Smooth muscle cell (in vitro differentiated cells): ENCODE data around the gene CXADR. TPM values are rescaled to one million over a fixed set of nuclear protein-coding genes. Genes with fewer than 3 reads are reported as not detected.
"Not testable (repeated sequence)": the region's sequence is repeated elsewhere in the genome, so short reads cannot be mapped to it uniquely, and the experiment has no call there.

Experiments used
- DNase-seq: peaks from one replicate; lab custom pipeline; 2025; ENCODE audit not compliant: unreplicated experiment; lab: John Stamatoyannopoulos, UW
- H2AFZ ChIP-seq: fragments of 200-600 bp; sonication (generic); 2 replicates; pipeline ENCODE4 v1.6.0; 2016; ENCODE audit warnings: antibody characterized with exemption, low read depth, mild to moderate bottlenecking
- H3F3A ChIP-seq: fragments of 200-600 bp; sonication (generic); 2 replicates; pipeline ENCODE4 v1.6.0; 2017; ENCODE audit warnings: antibody characterized with exemption, low read depth
- H3K27ac ChIP-seq: fragments of 200-600 bp; sonication (generic); 2 replicates; pipeline ENCODE4 v1.5.1; 2016; ENCODE audit warnings: low read depth, mild to moderate bottlenecking
- H3K27me3 ChIP-seq: fragments of 200-600 bp; sonication (generic); 2 replicates; pipeline ENCODE4 v1.6.1; 2016; ENCODE audit warnings: low read depth, mild to moderate bottlenecking
- H3K36me3 ChIP-seq: fragments of 200-600 bp; sonication (generic); 2 replicates; pipeline ENCODE4 v1.5.1; 2016; ENCODE audit warnings: low read depth
- H3K4me1 ChIP-seq: fragments of 200-600 bp; sonication (generic); 2 replicates; pipeline ENCODE4 v1.5.1; 2016; ENCODE audit warnings: low read depth
- H3K4me2 ChIP-seq: fragments of 200-600 bp; sonication (generic); 2 replicates; pipeline ENCODE4 v1.6.0; 2016; ENCODE audit warnings: mild to moderate bottlenecking
- H3K4me3 ChIP-seq: fragments of 200-600 bp; sonication (generic); 2 replicates; pipeline ENCODE4 v1.5.1; 2016; ENCODE audit warnings: mild to moderate bottlenecking
- H3K79me2 ChIP-seq: fragments of 200-600 bp; sonication (generic); 2 replicates; pipeline ENCODE4 v1.6.0; 2016; ENCODE audit warnings: low read depth, mild to moderate bottlenecking
- H3K9ac ChIP-seq: fragments of 200-600 bp; sonication (generic); 2 replicates; pipeline ENCODE4 v1.6.0; 2016; ENCODE audit warnings: low read depth
- H3K9me3 ChIP-seq: fragments of 200-600 bp; sonication (generic); replicated peaks from 2 replicates; pipeline ENCODE4 v1.5.1; 2016; ENCODE audit warnings: low read depth
- H4K20me1 ChIP-seq: fragments of 200-600 bp; sonication (generic); 2 replicates; pipeline ENCODE4 v1.6.0; 2016; ENCODE audit warnings: low read depth
- CTCF ChIP-seq: fragments of 200-600 bp; sonication (generic); IDR thresholded peaks from 2 replicates; pipeline ENCODE4 v1.5.1; 2017; ENCODE audit warnings: borderline replicate concordance, mild to moderate bottlenecking, antibody characterized with exemption; ENCODE audit not compliant: insufficient read depth, poor library complexity, severe bottlenecking
- WGBS: methylation state at CpG from one replicate; pipeline ENCODE4 v1.1.7; 2016; ENCODE audit warnings: low lambda C conversion rate; 5-methylcytosine and 5-hydroxymethylcytosine counted together
- polyA plus RNA-seq: library from polyadenylated mRNA; unstranded; fragments of >200 nt; fragmentation: Nextera tagmentation; extraction: Ambion mirVana; gene quantifications from 2 replicates; pipeline ENCODE4 v1.2.1, GENCODE V29; 2016
- total RNA-seq: library from RNA; depleted of rRNA; stranded (reverse); fragments of >200 nt; gene quantifications from 2 replicates; pipeline ENCODE4 v1.2.3, GENCODE V29; 2014

Gene CXADR
- total and polyA plus RNA-seq, 2 experiments from 2014 or later = 19.5 to 42.0 TPM

DNA sequence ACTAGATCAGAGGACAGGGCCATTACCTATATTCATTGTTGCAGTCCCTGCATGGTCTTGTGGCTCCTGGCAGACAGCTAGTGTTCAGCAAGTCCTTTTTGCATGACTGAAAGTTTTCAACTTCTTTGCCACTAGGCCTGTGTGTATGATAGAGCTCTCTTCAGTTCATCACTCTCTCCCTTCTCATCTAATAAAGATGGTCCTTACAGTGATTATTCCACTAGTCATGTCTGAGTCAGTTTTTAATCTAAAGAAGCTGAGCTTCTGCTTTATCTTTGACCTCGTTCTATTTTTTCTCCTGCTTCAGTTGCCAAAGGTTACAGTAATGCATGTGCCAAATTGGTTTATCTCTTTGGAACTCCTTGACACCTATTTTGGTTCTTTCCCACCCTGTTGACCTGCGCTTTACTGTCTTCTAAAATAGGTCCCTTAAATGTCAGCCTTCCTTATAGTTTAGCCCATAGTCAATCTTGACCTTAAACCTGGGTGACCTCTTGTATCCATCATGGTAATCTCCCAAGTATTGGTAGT is 6.4 kb downstream of the CXADR start:
- no peak overlapping the region for H3K4me3 ChIP-seq
- no peak overlapping the region for H3K27ac ChIP-seq
- H3K4me1 ChIP-seq = peaks cover 18% of the 10 kb centered on the region
- H3K9ac ChIP-seq = no peak overlapping the region
- DNase-seq = no peak
- peaks cover 44% of the 10 kb centered on the region for H4K20me1 ChIP-seq
- no peaks in the 10 kb centered on the region for H3K9me3 ChIP-seq
- peaks cover 6% of the 10 kb centered on the region for H3F3A ChIP-seq
- H3K27me3 ChIP-seq = no peaks in the 10 kb centered on the region
- H3K79me2 ChIP-seq = peaks cover 62% of the 10 kb centered on the region
- no peak overlapping the region for H2AFZ ChIP-seq
- H3K36me3 ChIP-seq = no peaks in the 10 kb centered on the region
- no peak for TF ChIP-seq CTCF
- no peak overlapping the region for H3K4me2 ChIP-seq
- WGBS = 48% methylated on average over 2 of the region's 2 CpGs

- peaks cover 59% of the 10 kb centered on the region for H3K79me2 ChIP-seq
Observed at GRCh38 chr21:17519965-17520609, 7.2 kb downstream of the CXADR start.

GRCh38 chr21:17523007-17523451 is 10.2 kb downstream of the CXADR start:
- no peak for DNase-seq
- Histone ChIP-seq H3K9ac (no peak overlapping the region), H3K9me3 (no peaks in the 10 kb centered on the region), H3K4me2 (no peak overlapping the region), H3K79me2 (peaks cover 40% of the 10 kb centered on the region), H3K27me3 (no peaks in the 10 kb centered on the region), H3K4me1 (peaks cover 7% of the 10 kb centered on the region), H4K20me1 (peaks cover 45% of the 10 kb centered on the region), H3K4me3 (no peak overlapping the region), H3K36me3 (no peaks in the 10 kb centered on the region), H2AFZ (no peak overlapping the region), H3F3A (no peaks in the 10 kb centered on the region), H3K27ac (no peak overlapping the region)
- WGBS = 83% methylated on average over 2 of the region's 2 CpGs
- TF ChIP-seq CTCF = no peak

More at GRCh38 chr21:17519965-17520609, 7.2 kb downstream of the CXADR start:
- no peaks in the 10 kb centered on the region for H3K27me3 ChIP-seq
- 82% methylated on average over 8 of the region's 8 CpGs for whole genome bisulfite sequencing
- no peaks in the 10 kb centered on the region for H3K9me3 ChIP-seq
- H4K20me1 ChIP-seq = peaks cover 41% of the 10 kb centered on the region
- TF ChIP-seq CTCF = no peak
- H2AFZ ChIP-seq = no peak overlapping the region
- H3K9ac ChIP-seq = no peak overlapping the region
- no peak overlapping the region for H3K4me3 ChIP-seq
- H3K27ac ChIP-seq = no peak overlapping the region
- peaks cover 1% of the 10 kb centered on the region for H3F3A ChIP-seq
- H3K4me1 ChIP-seq = peaks cover 13% of the 10 kb centered on the region
- H3K36me3 ChIP-seq = no peaks in the 10 kb centered on the region
- no peak for DNase-seq
- no peak overlapping the region for H3K4me2 ChIP-seq

DNA sequence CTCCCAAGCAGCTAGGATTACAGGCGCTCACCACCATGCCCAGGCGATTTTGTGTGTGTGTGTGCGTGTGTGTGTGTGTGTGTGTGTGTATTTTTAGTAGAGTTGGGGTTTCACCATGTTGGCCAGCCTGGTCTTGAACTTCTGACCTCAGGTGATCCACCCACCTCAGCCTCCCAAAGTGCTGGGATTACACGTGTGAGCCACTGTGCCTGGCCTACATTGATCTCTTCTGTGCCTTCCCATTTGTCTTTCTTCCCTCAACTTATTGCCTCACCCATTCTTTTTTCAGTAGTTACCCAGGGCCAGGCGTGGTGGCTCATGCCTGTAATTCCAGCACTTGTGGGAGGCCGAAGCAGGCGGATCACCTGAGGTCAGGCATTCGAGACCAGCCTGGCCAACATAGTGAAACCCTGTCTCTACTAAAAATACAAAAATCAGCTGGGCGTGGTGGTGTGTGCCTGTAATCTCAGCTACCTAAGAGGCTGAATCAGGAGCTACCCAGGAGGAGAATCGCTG is 11.2 kb downstream of the CXADR start:
- H3F3A ChIP-seq, H3K4me2 ChIP-seq, H3K4me1 ChIP-seq, DNase-seq, H2AFZ ChIP-seq, H3K4me3 ChIP-seq, H3K9ac ChIP-seq, H3K27ac ChIP-seq, H3K9me3 ChIP-seq, H3K36me3 ChIP-seq, H3K27me3 ChIP-seq: not testable (repeated sequence)
- 95% methylated on average over 10 of the region's 10 CpGs for WGBS
- Histone ChIP-seq H3K79me2 (peaks cover 48% of the 10 kb centered on the region), H4K20me1 (peaks cover 45% of the 10 kb centered on the region)
